GM18909 (cell line): ENCODE measurements around the gene BABAM2.
"Not testable (repeated sequence)": the region's sequence is repeated elsewhere in the genome, so short reads cannot be mapped to it uniquely, and the experiment has no call there.

Experiments used
- ATAC-seq: cut with Tn5 transposase; IDR thresholded peaks from one replicate; pipeline ENCODE4 v1.9.1; 2021; ENCODE audit warnings: mild to moderate bottlenecking; ENCODE audit not compliant: unreplicated experiment, poor library complexity

The BABAM2 gene

GRCh38 chr2:28009732-28010131, 119.2 kb downstream of the BABAM2 start:
- ATAC-seq: no peak

- no peak for ATAC-seq
Observed at GRCh38 chr2:28011322-28011737, 120.8 kb downstream of the BABAM2 start.

- ATAC-seq: not testable (repeated sequence)
Observed at GRCh38 chr2:28018474-28018873, 127.9 kb downstream of the BABAM2 start.

GRCh38 chr2:28019521-28019920, 129.0 kb downstream of the BABAM2 start:
- not testable (repeated sequence) for ATAC-seq

- no peak for ATAC-seq
Observed at GRCh38 chr2:28021898-28022297, 131.4 kb downstream of the BABAM2 start.

GRCh38 chr2:28025123-28025522, 134.6 kb downstream of the BABAM2 start:
- no peak for ATAC-seq

GRCh38 chr2:28026230-28026629, 135.7 kb downstream of the BABAM2 start:
- ATAC-seq: not testable (repeated sequence)

GRCh38 chr2:28028025-28028424, 137.5 kb downstream of the BABAM2 start:
- no peak for ATAC-seq

- no peak for ATAC-seq
Observed at GRCh38 chr2:28030600-28030999, 140.1 kb downstream of the BABAM2 start.

GRCh38 chr2:28032816-28033215, 142.3 kb downstream of the BABAM2 start:
- ATAC-seq: no peak

GRCh38 chr2:28034696-28035095, 144.2 kb downstream of the BABAM2 start:
- ATAC-seq: no peak

- no peak for ATAC-seq
Observed at GRCh38 chr2:28035163-28035690, 144.7 kb downstream of the BABAM2 start.

GRCh38 chr2:28035816-28036215, 145.3 kb downstream of the BABAM2 start:
- no peak for ATAC-seq

GRCh38 chr2:28036307-28036706, 145.8 kb downstream of the BABAM2 start:
- ATAC-seq: no peak

GRCh38 chr2:28038722-28039121, 148.2 kb downstream of the BABAM2 start:
- no peak for ATAC-seq

GRCh38 chr2:28045676-28046351, 155.3 kb downstream of the BABAM2 start:
- no peak for ATAC-seq

- ATAC-seq: no peak
Observed at GRCh38 chr2:28046921-28047320, 156.4 kb downstream of the BABAM2 start.

GRCh38 chr2:28047681-28048080, 157.2 kb downstream of the BABAM2 start:
- ATAC-seq: no peak

- ATAC-seq: no peak
Observed at GRCh38 chr2:28048341-28048740, 157.8 kb downstream of the BABAM2 start.

GRCh38 chr2:28049416-28049815, 158.9 kb downstream of the BABAM2 start:
- no peak for ATAC-seq

GRCh38 chr2:28049899-28050298, 159.4 kb downstream of the BABAM2 start:
- ATAC-seq: no peak

- no peak for ATAC-seq
Observed at GRCh38 chr2:28052691-28053090, 162.2 kb downstream of the BABAM2 start.
